Parathyroid adenoma (tissue), 2 donors: ENCODE data around the gene CAMKMT.

ENCODE experiments used
- H2AFZ ChIP-seq: fragments of 300-600 bp; sonication (generic); one replicate; pipeline ENCODE4 v1.7.0; 2017; ENCODE audit warnings: antibody characterized with exemption, mild to moderate bottlenecking
- H3K27ac ChIP-seq: fragments of 300-600 bp; sonication (generic); one replicate; pipeline ENCODE4 v1.7.0; 2017
- H3K27me3 ChIP-seq: fragments of 300-600 bp; sonication (generic); one replicate; pipeline ENCODE4 v1.7.0; 2017; ENCODE audit warnings: low read length; ENCODE audit not compliant: control insufficient read depth, insufficient read depth
- H3K36me3 ChIP-seq: fragments of 300-600 bp; sonication (generic); one replicate; pipeline ENCODE4 v1.7.0; 2017; ENCODE audit warnings: low read length; ENCODE audit not compliant: control insufficient read depth, insufficient read depth
- H3K4me1 ChIP-seq: fragments of 300-600 bp; sonication (generic); one replicate; pipeline ENCODE4 v1.7.0; 2017; ENCODE audit warnings: control low read depth
- H3K4me2 ChIP-seq: fragments of 300-600 bp; sonication (generic); one replicate; pipeline ENCODE4 v1.7.0; 2017; ENCODE audit warnings: low read length
- H3K4me3 ChIP-seq: fragments of 300-600 bp; sonication (generic); one replicate; pipeline ENCODE4 v1.7.0; 2017; ENCODE audit warnings: low read depth, low read length
- H3K79me2 ChIP-seq: fragments of 300-600 bp; sonication (generic); one replicate; pipeline ENCODE4 v1.7.0; 2017; ENCODE audit warnings: control low read depth
- H3K9ac ChIP-seq: fragments of 300-600 bp; sonication (generic); one replicate; pipeline ENCODE4 v1.7.0; 2017; ENCODE audit warnings: mild to moderate bottlenecking
- H3K9me3 ChIP-seq: fragments of 300-600 bp; sonication (generic); one replicate; pipeline ENCODE4 v1.7.0; 2017; ENCODE audit warnings: low read length; ENCODE audit not compliant: control insufficient read depth
- TF ChIP-seq, protein P1 (sequence below): fragments of 300-600 bp; sonication (generic); IDR thresholded peaks from one replicate; pipeline ENCODE4 v1.7.0; 2017; ENCODE audit warnings: antibody characterized with exemption, mild to moderate bottlenecking
- donor health status: primary hyperparathyroidism.

The CAMKMT gene

DNA sequence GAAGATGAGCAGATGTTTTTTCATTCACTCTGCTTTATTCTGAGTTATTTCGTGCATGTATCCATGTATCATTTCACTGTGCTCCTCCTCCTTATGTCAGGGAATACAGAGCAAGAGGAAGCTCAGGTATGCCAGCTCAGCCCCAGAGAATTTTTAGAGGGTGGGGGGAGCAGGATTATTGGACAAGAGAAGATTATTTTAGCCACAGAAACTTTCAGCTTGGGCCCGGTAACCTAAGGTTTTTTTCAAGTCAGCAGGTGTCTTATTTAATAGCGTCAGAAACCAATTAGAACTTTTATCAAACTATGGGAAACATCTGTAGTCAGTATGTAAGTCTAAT is 346.9 kb downstream of the CAMKMT start:
- Histone ChIP-seq H3K36me3 (no peaks in the 10 kb centered on the region), H3K4me3 (no peak overlapping the region), H3K4me2 (no peak overlapping the region), H3K79me2 (no peaks in the 10 kb centered on the region), H2AFZ (no peak overlapping the region), H3K9ac (no peak overlapping the region), H3K9me3 (no peaks in the 10 kb centered on the region), H3K4me1 (no peaks in the 10 kb centered on the region), H3K27me3 (no peaks in the 10 kb centered on the region), H3K27ac (no peak overlapping the region)
- TF ChIP-seq, protein P1, sequence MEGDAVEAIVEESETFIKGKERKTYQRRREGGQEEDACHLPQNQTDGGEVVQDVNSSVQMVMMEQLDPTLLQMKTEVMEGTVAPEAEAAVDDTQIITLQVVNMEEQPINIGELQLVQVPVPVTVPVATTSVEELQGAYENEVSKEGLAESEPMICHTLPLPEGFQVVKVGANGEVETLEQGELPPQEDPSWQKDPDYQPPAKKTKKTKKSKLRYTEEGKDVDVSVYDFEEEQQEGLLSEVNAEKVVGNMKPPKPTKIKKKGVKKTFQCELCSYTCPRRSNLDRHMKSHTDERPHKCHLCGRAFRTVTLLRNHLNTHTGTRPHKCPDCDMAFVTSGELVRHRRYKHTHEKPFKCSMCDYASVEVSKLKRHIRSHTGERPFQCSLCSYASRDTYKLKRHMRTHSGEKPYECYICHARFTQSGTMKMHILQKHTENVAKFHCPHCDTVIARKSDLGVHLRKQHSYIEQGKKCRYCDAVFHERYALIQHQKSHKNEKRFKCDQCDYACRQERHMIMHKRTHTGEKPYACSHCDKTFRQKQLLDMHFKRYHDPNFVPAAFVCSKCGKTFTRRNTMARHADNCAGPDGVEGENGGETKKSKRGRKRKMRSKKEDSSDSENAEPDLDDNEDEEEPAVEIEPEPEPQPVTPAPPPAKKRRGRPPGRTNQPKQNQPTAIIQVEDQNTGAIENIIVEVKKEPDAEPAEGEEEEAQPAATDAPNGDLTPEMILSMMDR, result no peak

GRCh38 chr2:44713170-44713569 is 351.4 kb downstream of the CAMKMT start:
- no peak overlapping the region for H3K27ac ChIP-seq
- no peaks in the 10 kb centered on the region for H3K36me3 ChIP-seq
- H3K9me3 ChIP-seq, result no peaks in the 10 kb centered on the region
- no peaks in the 10 kb centered on the region for H3K79me2 ChIP-seq
- no peaks in the 10 kb centered on the region for H3K27me3 ChIP-seq
- no peak overlapping the region for H2AFZ ChIP-seq
- no peak overlapping the region for H3K9ac ChIP-seq
- H3K4me1 ChIP-seq, result no peaks in the 10 kb centered on the region
- H3K4me3 ChIP-seq, result no peak overlapping the region
- TF ChIP-seq, protein P1, result no peak
- no peak overlapping the region for H3K4me2 ChIP-seq

GRCh38 chr2:44715671-44716081 is 353.9 kb downstream of the CAMKMT start:
- H3K4me1 ChIP-seq, result no peaks in the 10 kb centered on the region
- H3K79me2 ChIP-seq, result no peaks in the 10 kb centered on the region
- no peaks in the 10 kb centered on the region for H3K36me3 ChIP-seq
- H2AFZ ChIP-seq, result no peak overlapping the region
- no peaks in the 10 kb centered on the region for H3K27me3 ChIP-seq
- H3K9me3 ChIP-seq, result no peaks in the 10 kb centered on the region
- no peak overlapping the region for H3K27ac ChIP-seq
- no peak overlapping the region for H3K4me3 ChIP-seq
- H3K4me2 ChIP-seq, result no peak overlapping the region
- no peak overlapping the region for H3K9ac ChIP-seq
- TF ChIP-seq, protein P1, result no peak

- Histone ChIP-seq H3K4me3 (no peak overlapping the region), H3K79me2 (no peaks in the 10 kb centered on the region), H3K9me3 (no peaks in the 10 kb centered on the region), H3K4me2 (no peak overlapping the region), H3K27me3 (no peaks in the 10 kb centered on the region), H2AFZ (no peak overlapping the region), H3K36me3 (no peaks in the 10 kb centered on the region), H3K27ac (no peak overlapping the region), H3K4me1 (no peaks in the 10 kb centered on the region), H3K9ac (no peak overlapping the region)
- TF ChIP-seq, protein P1, result no peak
These were observed 354.4 kb downstream of the CAMKMT start for GRCh38 chr2:44716131-44716530.

DNA sequence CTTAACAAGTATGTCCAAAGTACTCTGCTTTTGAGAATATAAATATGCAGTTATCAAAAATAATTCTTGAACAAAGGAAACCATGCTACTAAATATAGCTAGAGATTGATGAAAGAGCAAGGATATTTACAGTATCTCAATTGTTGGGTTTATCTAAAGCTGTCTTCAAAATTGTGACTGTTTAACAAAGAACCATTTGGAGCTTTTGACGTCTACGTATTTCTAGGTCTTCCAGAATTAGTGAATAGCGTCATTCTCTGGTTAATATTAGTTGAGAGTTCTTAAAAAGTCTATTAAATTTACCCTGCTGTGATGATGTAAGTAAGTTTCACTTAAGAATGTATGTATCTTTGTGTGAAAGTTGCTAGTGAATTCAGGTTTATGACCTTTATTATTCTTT is 356.7 kb downstream of the CAMKMT start:
- Histone ChIP-seq H3K27ac (no peak overlapping the region), H2AFZ (no peak overlapping the region), H3K27me3 (no peaks in the 10 kb centered on the region), H3K9ac (no peak overlapping the region), H3K79me2 (no peaks in the 10 kb centered on the region), H3K4me2 (no peak overlapping the region), H3K4me3 (no peak overlapping the region), H3K4me1 (no peaks in the 10 kb centered on the region), H3K9me3 (no peaks in the 10 kb centered on the region), H3K36me3 (no peaks in the 10 kb centered on the region)
- TF ChIP-seq, protein P1, result no peak
